HG03565 (cell line): ENCODE results near the gene TRPV6.

Source experiments
- ATAC-seq: cut with Tn5 transposase; IDR thresholded peaks from one replicate; pipeline ENCODE4 v1.9.1; 2021; ENCODE audit warnings: mild to moderate bottlenecking, moderate library complexity; ENCODE audit not compliant: unreplicated experiment

TRPV6 gene

GRCh38 chr7:142908921-142909890 lies 23.7 kb upstream of the TRPV6 start:
- ATAC-seq = no peak

- no peak for ATAC-seq
These were observed 22.7 kb upstream of the TRPV6 start for GRCh38 chr7:142908290-142908689.

GRCh38 chr7:142906643-142907042 lies 21.1 kb upstream of the TRPV6 start:
- no peak for ATAC-seq

GRCh38 chr7:142905759-142906158 lies 20.2 kb upstream of the TRPV6 start:
- no peak for ATAC-seq

- ATAC-seq = no peak
These were observed 18.6 kb upstream of the TRPV6 start for GRCh38 chr7:142904128-142904527.

GRCh38 chr7:142901426-142902259 lies 16.1 kb upstream of the TRPV6 start:
- no peak for ATAC-seq

GRCh38 chr7:142899661-142900060 lies 14.1 kb upstream of the TRPV6 start:
- ATAC-seq = no peak

- no peak for ATAC-seq
These were observed 13.0 kb upstream of the TRPV6 start for GRCh38 chr7:142898377-142899170.

- no peak for ATAC-seq
These were observed 12.1 kb upstream of the TRPV6 start for GRCh38 chr7:142897691-142898090.

GRCh38 chr7:142896741-142897379 lies 11.3 kb upstream of the TRPV6 start:
- no peak for ATAC-seq

GRCh38 chr7:142896151-142896550 lies 10.6 kb upstream of the TRPV6 start:
- ATAC-seq = no peak

GRCh38 chr7:142894985-142895593 lies 9.5 kb upstream of the TRPV6 start:
- ATAC-seq = no peak

- no peak for ATAC-seq
These were observed 8.8 kb upstream of the TRPV6 start for GRCh38 chr7:142894112-142894984.

GRCh38 chr7:142892951-142893350 lies 7.4 kb upstream of the TRPV6 start:
- no peak for ATAC-seq

GRCh38 chr7:142891490-142892082 lies 6.0 kb upstream of the TRPV6 start:
- no peak for ATAC-seq

GRCh38 chr7:142890874-142891485 lies 5.4 kb upstream of the TRPV6 start:
- no peak for ATAC-seq

- no peak for ATAC-seq
These were observed 4.3 kb upstream of the TRPV6 start for GRCh38 chr7:142889816-142890215.

- no peak for ATAC-seq
These were observed 1.9 kb upstream of the TRPV6 start for GRCh38 chr7:142887282-142888015.
